Fibroblast of mammary gland (primary cell): Measurements from ENCODE around the gene CIT.

Source experiments
- DNase-seq: peaks from one replicate; pipeline ENCODE4 v3.0.0-alpha.2; 2010; ENCODE audit warnings: low read depth
- H3K4me3 ChIP-seq: 2 replicates; pipeline ENCODE4 v1.5.1; 2011; ENCODE audit warnings: low read depth, mild to moderate bottlenecking, low read length, moderate library complexity; ENCODE audit not compliant: control insufficient read depth
- TF ChIP-seq, protein P1 (sequence below): conservative IDR thresholded peaks from 2 replicates; pipeline ENCODE4 v1.5.1; 2011; ENCODE audit warnings: low read depth, low read length, inconsistent platforms; ENCODE audit not compliant: control insufficient read depth, insufficient read depth

Gene CIT

DNA sequence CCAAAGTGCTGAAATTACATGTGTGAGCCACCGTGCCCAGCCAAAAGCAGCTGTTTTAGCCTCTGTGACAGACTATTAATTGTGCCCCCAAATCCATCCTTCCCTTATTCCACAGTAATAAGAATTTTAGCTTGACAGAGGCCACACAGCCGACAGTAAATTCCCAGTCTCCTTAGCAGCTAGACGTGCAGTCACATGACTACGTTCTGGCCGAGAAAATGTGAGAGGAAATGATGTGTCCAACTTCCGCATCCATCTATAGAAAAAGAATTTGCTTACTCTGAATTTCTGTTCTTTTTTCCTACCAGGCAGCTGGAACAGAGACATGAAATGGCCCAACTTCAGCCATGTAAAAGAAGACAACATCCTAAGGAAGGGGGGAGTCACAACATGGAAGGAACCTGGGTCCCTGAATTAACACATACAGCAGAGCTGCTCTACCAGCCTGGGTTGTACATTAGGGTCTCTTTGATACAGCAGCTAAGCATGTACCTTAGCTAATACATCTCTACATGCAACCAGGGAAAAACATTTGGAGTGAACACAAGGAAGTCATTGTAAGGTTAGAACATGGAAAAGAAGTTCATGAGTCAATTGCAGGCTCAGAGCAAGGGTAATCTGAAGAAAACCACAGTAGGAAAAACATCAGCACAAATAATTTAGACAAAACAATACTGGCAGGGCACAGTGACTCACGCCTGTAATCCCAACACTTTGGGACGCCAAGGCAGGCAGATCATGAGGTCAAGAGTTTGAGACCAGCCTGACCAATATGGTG, 35.5 kb downstream of the CIT start:
- no peak overlapping the region for H3K4me3 ChIP-seq
- DNase-seq = peak; percentile 20
- TF ChIP-seq, protein P1, sequence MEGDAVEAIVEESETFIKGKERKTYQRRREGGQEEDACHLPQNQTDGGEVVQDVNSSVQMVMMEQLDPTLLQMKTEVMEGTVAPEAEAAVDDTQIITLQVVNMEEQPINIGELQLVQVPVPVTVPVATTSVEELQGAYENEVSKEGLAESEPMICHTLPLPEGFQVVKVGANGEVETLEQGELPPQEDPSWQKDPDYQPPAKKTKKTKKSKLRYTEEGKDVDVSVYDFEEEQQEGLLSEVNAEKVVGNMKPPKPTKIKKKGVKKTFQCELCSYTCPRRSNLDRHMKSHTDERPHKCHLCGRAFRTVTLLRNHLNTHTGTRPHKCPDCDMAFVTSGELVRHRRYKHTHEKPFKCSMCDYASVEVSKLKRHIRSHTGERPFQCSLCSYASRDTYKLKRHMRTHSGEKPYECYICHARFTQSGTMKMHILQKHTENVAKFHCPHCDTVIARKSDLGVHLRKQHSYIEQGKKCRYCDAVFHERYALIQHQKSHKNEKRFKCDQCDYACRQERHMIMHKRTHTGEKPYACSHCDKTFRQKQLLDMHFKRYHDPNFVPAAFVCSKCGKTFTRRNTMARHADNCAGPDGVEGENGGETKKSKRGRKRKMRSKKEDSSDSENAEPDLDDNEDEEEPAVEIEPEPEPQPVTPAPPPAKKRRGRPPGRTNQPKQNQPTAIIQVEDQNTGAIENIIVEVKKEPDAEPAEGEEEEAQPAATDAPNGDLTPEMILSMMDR = no peak

DNA sequence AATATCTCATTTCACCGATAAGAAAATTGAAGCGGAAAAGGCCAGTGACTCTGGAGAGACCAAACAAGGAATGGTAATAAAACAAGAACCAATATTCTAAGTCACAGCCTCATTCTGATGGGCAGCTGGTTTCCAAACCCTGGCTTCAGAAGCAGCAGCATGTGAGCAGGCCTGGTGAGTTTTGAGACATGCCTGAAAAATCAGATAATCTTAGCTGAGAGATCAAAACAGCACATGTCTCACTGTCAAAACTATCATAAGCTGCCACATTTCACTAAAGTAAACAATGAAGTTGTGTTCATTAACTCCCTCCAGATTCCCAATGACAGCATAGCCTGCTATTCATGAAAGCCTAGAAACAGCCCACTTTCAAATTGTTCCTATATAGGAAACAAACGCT, 36.5 kb downstream of the CIT start:
- TF ChIP-seq, protein P1 = no peak
- H3K4me3 ChIP-seq = no peak overlapping the region
- DNase-seq = no peak

DNA sequence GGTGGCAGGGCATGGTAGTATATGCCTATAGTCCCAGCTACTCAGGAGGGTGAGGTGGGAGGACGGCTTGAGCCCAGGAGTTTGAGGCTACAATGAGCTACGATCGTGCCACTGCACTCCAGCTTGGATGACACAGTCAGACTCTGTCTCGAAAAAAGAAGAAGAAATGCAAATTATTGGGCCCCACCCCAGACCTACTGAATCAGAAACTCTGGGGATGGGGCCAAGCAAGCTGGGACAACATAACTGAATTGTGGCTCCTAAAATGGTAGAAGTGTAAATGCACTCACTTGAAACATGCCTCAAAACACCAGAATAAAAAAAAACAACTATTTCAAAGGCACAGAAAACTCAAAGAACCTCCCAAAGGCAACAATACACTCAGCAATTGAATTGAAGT, 37.0 kb downstream of the CIT start:
- DNase-seq = no peak
- TF ChIP-seq, protein P1 = no peak
- no peak overlapping the region for H3K4me3 ChIP-seq

DNA sequence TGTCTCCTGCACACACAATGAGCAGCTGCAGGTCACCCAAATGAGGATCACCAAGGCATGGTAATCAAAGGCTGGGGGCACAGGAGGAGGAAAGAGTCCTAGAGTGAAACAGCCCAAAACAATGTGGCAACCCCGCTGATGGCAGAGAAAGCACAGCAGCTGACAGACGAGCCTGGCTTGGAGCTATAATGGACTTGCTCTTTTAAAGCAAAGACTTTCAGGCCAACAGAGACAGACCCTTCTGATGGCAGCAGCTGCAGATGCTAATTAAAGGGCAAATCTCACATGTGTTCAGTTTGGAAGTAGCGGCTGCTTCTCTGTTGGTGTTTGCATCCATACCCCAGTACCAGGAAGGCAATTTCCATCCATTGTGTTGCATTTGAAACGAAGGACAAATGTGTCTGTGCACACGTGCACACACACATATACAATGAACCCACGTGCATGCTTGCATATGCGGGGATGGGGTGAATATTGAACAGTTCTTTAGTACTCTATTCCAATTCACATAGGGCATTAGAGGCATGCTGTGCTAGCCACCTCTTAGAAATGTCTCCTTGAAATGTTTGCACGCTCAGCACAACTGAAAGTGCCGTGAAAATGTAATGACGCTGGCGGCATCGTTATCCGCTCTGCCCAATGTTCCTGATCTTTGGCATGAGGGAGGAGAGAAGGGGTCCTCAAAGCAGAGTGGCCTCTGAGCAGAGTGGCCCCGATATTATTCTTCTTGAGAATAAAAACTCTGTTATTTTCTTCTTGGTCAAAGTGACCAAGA, 38.1 kb downstream of the CIT start:
- DNase-seq = no peak
- TF ChIP-seq, protein P1 = no peak
- no peak overlapping the region for H3K4me3 ChIP-seq

DNA sequence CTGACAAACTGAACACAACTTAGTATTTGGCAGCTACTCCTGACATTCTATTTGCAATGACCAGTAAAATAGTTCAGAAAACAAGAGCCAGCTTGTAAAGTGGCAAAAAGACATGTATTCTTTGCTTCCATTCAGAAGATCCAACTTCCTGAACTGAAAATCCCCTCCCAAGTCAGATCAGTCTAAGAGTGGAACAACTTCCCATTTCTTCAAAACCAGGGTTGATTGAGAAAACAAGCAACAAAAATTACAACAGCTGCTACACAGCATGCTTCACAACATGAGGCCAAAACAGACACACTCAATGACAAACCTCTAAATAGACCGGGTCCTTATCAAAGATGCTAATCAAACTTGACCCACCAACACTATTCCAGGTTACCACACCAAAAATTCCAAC, 40.3 kb downstream of the CIT start:
- no peak overlapping the region for H3K4me3 ChIP-seq
- TF ChIP-seq, protein P1 = no peak
- DNase-seq = no peak

DNA sequence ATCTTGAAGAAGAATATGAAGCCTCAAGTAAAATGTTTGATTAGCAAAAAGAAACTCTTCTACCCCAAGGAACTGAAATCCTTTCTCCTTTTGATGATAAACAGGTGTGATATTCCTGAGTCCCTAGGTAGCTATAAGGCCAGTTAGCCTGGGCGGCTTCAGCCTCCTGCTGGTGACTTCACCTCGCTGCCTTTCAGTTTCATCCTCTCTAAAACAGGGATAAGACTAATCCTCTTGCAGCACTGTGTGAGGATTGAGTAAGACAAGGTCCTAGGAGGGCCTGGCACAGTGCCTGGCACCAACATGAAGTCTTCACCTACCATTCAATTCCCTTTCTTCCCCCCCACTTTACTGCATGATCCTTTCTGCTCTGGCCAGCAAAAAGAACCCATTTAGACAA, 42.1 kb downstream of the CIT start:
- no peak overlapping the region for H3K4me3 ChIP-seq
- TF ChIP-seq, protein P1 = peak; percentile 24
- peak; percentile 33 for DNase-seq
